HT-29 (cell line): Measurements from ENCODE around the gene MELTF. TPM values are rescaled to one million over a fixed set of nuclear protein-coding genes. Genes with fewer than 3 reads are reported as not detected.

Source experiments
- DNase-seq: peaks from one replicate; pipeline ENCODE4 v3.0.0-alpha.2; 2015; ENCODE audit warnings: low spot score
- total RNA-seq: library from RNA; depleted of rRNA; stranded (reverse); fragments of >200 nt; shearing (Covaris generic); gene quantifications from 2 replicates; pipeline ENCODE4 v1.2.3, GENCODE V29; 2014

The MELTF gene
- total RNA-seq, 1 experiment from 2014 or later: 4.1 TPM

DNA sequence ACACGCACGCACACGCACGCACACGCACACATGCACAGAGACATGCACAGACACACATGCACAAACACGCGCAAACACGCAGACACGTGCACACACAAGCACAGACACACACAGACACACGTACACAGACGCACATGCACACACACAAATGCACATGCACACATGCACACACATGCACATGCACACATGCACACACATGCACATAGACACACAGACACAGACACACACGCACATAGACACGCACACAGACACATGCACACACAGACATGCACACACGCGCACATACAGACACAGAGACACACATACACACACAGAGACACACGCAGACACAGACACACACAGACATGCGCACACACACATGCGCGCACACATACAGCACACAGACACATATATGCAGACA lies 34.6 kb downstream of the MELTF start:
- no peak for DNase-seq

DNA sequence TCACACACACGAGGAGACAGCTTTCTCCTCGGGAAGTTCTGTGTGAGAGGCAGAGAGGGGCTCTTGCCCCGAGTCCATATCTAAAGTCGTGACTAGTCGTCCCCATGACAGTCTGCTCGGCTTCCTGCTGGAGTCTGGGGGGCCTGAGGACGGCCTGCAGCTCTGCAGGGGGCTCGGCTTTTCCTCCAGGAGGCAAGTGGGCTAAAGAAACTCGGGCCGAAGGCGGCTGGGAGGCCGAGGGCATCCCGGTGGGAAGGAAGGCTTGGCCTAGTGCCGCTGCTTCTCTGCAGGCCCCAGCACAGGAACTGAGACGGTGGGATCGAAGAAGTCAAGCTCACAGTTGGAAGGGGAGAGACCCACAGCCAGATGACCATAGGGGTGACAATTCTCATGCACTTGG lies 35.6 kb downstream of the MELTF start:
- DNase-seq: no peak

DNA sequence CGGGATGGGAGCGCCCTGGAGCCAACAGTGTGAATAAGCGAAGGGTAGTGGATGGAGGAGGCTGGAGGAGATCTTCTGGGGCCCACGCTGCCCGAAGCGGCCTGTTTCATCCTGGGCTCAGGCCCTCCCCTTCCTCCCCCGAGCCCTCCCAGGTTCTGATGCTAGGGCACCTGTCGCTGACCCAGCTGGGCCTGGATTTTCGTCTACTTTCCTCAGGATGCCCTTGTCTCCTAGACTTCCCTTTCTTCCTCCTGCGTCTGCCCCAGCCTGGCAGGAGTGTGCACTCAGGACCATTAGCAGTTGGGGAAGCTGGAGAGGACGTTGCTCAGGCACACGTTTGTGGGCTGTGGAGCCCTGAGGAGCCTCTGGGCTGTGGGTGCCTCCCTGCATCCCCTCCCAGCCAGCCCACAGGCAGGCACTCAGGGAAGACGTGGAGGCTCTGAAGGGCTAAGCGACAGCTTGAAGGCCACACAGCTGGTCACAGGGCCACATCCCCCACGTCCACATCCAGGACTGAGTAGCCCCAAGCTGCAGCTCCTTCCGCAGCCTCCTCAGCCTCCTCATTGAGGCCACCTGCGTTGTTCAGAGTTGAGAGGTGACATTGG lies 37.1 kb downstream of the MELTF start:
- DNase-seq: no peak

DNA sequence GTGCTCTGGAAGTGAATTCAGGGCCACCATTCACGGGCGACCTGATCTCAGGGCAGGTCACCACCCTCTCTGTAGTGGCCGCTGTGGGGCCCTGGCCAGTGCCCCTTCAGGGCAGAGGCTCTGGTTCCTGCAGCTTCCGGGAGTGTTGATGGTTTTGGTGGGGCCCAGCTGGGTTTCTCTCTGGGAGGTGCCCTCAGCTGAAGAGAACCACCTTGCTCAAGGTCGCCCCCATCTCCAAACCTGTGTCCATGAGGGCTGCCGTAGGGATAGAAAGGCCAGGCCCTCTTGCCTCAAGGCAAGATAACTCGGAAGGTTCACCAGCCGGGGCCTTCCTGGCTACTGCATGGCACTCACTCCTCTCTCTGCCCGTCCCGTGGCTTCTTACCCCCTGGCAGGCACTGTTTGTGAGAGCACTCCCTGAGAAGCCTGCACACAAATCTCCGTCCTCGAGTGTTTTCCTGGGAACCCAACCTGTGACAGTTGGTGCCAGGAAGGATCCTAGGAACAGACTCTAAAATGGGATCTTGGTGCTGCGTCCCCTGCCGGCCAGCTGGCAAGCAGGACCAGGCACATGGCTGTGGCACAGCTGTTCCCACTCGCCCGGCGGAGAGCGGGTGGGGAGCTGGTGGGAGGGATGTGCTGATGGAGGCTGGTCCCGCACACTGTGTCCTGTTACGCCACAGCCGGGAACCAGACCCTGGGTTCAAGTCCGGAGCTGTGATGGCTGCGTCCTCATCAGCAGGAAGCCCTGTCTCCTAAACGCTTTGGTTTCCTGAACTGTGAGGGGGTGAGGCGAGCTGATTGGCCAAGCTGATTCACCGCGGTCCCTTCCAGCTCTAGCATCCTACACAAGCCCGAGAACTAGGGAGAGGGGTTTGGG lies 37.8 kb downstream of the MELTF start:
- DNase-seq: no peak

DNA sequence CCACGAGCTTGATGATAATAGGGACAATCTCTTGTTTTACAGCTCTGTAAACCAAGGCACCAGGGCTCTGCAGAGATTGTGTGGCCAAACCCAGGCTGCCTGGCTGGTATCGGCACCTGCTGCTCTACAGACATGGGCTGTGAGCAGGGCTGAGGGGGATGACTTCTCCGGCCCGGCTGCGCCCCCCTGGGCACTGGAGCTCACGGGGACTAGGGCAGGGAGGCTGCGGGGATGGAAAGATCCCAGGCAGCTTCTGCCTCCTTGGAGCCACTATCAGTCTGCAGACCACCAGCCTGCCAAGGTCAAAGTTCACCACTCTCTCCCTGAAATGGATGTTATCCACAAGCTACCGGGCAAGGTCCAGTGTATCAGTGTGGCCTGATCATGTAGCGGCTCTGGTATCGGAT lies 39.0 kb downstream of the MELTF start:
- no peak for DNase-seq

DNA sequence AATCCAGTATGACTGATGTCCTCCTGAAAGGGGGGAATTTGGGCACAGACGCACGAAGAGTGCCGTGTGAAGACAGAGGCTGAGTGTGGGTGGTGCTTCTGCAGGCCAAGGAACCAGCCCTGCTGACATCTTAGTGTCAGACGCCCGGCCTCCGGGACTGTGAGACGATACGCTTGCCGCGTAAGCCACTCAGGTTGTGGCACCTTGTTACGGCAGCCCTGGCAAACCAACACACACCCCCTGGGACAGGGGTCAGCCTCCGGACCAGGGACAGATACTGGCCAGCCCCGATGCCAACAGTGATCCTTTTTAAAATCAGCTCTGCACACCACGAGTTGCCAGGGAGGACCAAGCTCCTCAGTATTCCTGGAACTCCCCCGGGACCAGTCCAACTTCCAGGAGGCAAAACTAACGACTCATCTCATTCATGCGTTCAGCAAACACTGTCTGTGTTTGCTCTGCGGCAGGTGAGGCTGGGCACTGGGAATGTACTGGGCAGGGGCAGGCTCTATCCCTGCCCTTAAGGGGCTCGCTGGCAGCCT lies 39.8 kb downstream of the MELTF start:
- DNase-seq: no peak

DNA sequence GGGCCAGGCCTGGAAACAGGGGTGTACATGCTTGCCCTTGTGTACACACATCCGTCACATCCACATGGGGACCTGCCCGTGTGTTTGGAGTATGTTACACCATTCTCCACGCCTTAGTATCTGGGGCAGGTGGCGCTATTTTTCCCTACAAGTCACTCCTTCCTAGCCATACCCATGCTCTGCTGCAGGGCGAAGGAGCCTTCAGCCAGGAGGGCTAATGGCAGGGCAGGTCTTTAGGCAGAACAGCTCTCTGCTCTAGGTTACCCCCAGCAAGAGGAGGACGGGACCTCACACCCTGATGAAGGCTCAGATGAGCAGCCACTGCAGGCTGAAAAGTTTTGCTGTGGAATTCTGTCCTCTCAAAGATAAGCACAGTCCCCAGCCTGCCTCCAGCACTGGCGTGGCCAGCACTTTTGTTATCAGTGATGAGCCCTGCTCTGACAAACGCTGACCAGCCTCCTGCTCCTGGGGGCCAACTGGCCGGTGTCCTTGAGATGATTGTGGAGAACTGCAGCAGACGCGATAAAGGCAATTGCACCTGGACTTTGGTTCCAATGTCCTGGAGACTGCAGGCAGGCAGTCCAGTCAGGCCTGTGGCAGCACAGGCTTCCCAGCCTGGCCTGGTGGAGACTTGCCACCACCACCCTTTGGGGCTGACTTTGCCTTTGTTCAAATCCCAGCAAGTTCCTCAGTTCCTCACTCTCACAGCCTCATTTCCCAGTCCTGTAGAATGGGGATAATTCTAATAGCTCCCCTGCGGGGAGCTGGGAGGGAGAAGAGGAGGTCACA lies 41.2 kb downstream of the MELTF start:
- peak; percentile 38 for DNase-seq

DNA sequence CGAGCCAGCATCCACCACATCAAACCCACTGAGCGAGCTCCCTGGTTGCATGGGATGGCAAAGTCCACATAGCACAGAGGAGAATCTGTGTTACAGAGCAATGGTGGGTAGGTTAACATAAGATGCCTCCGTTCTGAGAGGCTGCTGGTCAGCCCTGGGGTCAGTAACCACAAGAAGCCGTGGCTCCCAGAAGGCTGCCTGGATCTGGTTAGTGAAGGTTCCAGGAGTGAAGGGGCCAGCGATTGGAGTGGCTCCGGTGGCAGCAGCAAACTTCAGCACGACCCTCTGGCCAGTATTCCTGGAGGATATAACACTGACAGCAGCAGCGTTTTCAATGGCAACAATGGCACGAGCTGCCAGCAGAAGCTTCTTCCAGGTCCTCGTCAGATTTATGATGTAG lies 42.6 kb downstream of the MELTF start:
- no peak for DNase-seq

DNA sequence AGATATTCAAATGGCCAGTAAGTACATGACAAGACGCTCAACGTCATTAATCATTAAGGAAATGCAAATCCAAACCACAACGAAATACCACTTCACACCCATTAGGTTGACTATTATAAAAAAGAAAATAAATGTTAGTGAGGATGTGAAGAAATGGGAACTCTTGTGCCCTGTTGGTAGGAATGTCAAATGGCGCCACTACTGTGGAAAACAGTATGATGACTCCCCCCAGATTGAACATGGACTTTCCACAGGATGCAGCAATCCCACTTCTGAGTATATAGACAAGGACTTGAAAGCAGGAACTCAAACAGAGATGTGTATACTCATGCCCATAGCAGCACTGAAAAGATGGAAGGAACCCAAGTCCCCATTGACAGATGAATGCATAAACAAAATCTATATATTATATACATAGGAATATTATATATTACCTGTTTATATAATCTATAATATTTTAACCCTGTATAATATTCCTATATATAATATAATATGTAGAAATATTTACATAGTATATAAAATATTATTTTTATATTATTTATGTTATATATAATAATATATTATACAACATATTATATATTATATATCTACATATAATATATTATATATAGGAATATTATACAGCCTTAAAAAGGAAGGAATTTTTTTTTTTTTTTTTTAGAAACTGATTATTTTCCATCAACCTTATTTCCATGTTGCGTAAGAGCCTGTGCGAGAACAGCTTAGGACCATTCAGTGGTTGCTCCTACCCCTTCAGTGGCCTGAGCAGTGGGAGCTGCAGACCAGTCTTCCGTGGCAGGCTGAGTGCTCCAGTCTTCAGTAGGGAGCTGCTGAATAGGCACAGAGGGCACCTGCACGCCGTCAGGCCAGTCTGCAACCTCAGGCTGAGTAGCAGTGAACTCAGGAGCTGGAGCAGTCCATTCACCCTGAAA lies 43.4 kb downstream of the MELTF start:
- no peak for DNase-seq

DNA sequence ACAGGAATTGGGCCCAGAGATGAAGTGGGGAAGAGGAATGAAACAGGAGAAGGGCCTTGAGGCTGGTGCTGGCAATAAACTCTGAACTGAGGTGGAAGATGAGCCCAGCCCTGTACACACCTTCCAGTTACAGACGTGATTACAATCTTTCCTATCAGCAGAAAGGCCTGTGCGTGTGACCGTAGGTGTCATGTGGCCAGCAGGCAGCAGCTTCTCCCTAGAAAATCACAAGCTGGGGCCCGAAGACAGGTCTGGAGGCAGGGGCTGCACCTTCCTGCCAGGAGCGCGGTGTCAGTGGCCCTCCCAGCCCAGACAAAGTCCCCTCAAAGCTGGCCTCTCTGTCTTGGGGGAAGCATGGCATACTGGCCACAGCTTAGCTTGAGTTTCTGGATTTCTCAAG lies 44.3 kb downstream of the MELTF start:
- no peak for DNase-seq

DNA sequence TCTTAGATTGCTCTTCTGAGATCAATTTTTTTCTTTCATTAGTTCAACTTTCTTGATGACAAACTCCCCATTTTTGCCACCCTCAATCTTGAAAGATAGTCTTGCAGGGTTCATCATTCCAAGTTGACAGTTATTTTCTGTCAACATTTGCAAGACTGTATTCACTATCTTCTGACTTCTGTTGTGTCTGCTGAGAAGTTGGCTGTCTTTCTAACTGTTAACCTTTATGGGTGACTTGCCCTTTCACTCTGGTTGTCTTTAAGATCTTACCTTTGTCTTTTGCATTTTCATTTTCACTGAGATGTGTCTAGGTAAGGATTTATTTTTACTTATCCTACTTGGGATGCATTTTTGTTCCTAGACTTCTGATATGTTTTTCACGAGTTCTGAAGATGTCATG lies 46.4 kb downstream of the MELTF start:
- no peak for DNase-seq

DNA sequence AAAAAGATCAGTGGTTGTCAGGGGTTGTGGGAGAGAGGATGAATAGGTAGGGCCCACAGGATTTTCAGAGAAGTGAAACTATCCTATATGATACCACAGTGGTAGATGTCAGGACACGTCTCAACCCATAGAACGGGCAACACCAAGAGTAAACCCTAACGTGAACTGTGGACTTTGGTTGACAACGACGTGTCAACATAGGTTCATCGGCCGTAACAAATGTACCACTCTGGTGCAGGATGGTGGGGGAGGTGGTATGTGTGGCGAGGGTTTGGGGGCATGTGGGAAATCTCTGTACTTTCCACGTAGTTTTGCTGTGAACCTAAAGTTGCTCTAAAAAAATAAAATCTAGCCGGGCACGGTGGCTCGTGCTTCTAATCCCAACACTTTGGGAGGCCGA lies 48.0 kb downstream of the MELTF start:
- no peak for DNase-seq

DNA sequence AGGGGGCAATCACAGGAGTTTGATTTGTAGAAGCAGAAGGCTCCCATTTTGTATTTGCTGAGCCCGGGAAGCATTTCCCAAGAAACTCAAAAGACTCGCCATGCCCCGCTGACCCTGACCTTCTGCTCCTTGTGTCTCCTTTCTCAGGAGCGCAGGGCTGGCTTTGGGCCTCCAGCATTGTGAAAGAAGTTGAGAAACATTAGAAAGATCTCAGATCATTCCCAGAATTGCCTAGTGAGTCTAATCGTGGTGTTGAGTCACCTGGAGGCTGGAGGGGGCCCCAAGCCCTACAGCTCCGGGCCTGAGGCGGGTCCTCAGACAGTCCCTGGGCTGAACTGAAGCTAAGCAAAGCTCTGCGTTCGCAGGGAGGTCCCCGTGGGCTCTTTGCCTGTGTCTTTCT lies 50.1 kb downstream of the MELTF start:
- DNase-seq: no peak

DNA sequence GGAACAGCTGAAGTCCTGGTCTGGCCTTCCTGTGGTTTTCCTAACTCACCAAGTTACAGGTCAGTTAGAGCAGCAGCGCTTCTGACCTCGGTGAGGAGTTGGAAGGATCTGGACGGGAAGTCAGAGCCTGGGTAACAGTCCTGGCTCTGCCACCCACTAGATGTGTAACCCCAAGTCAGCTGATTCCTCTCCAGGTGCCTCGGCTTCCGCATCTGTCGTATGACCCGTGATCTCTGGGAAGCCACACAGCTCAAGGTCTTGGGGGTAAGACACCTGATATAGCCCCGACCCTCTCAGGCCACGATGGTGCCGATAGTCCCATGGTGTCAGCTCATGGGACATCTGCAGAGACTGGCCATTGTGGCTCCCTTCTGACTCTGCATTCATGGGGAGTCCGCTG lies 52.7 kb downstream of the MELTF start:
- no peak for DNase-seq

DNA sequence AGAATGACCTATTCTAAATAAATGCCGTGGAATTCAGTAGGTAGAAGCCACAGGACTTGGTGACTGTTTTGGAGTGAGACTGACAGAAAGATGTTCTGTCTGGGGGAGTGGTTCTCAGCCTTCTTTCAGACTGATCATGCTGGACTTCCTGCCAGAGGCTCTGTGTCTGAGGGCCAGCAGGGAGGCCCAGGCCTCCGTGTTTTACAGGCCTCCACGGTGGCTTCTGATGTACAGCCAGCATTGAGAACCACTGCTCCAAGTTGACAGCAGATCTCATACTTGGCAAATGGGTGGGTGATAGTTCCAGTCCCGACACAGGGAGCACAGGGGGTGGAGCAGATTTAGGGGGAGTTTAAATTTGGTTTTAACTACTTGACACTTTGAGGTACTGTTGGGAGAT lies 54.3 kb downstream of the MELTF start:
- no peak for DNase-seq

DNA sequence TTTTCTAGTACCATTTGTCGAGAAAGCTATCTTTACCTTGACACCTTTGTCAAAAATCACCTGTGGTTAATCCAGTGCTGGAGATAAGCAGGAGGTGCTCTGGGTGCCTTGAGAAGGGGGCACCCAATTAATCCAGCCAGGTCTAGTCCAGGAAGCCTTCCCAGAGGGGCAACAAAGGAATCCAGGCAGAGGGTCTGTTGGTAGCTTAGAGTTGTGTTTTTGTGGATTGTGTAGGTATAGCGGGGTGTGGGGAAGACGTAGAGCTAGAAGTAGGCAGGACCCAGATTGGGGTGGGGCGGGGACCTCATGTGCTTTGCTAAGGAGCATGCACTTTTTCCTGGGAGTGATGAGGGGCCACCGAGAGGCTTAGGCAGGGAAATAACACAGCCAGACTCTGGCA lies 55.0 kb downstream of the MELTF start:
- no peak for DNase-seq

DNA sequence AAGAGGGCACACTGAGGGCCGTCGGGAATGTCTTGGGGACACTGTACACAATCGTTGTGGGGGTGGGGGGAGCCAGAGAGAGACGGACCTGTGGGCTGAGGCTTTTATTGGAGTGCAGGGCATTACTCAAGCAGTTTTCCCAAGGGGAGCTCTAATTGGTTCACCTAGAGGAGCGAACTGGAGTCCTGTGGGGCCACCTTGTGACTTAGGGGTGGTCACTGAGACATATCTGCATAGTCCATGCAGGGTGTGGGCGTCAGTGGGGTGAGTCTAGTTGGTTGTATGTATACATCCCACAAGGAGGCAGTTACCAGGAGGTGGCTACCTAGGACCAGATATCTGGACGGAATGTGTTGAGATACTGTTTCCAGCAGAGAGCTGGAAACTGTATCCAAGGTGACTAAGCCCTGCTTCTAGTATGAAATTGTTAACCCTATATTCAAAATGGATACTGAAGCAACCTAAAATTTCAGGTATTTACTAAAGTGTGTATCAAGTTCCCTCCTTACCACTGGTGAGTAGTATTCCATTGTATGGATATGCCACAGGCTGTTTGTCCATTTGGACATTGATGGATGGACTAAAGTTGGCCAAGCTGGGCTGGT lies 58.4 kb downstream of the MELTF start:
- no peak for DNase-seq

DNA sequence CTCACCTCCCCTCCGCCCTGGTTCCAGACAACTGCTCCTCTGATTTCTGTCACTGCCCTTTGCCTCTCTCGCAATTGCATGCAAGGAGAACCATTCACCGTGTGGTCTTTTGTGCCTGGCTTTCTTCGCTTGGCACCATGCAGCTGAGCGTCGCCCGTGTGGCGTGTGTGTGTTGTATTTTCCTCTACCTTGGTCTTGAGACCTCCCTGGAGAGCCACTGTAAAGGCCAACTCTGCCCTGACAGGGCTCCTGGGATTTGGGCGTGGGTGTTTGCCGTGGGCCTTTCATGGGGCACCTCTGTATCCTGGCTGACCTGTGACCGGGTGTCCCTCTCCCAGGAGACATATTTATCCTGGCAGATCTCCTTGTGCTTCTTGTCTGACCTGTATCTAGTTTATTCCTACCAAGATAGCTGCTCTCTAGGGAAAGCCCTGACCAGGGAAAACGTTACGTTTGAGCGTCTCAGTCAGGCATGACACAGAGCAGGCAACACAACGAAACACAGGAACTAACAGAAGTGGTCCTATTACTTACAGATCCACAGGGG lies 59.0 kb downstream of the MELTF start:
- no peak for DNase-seq

DNA sequence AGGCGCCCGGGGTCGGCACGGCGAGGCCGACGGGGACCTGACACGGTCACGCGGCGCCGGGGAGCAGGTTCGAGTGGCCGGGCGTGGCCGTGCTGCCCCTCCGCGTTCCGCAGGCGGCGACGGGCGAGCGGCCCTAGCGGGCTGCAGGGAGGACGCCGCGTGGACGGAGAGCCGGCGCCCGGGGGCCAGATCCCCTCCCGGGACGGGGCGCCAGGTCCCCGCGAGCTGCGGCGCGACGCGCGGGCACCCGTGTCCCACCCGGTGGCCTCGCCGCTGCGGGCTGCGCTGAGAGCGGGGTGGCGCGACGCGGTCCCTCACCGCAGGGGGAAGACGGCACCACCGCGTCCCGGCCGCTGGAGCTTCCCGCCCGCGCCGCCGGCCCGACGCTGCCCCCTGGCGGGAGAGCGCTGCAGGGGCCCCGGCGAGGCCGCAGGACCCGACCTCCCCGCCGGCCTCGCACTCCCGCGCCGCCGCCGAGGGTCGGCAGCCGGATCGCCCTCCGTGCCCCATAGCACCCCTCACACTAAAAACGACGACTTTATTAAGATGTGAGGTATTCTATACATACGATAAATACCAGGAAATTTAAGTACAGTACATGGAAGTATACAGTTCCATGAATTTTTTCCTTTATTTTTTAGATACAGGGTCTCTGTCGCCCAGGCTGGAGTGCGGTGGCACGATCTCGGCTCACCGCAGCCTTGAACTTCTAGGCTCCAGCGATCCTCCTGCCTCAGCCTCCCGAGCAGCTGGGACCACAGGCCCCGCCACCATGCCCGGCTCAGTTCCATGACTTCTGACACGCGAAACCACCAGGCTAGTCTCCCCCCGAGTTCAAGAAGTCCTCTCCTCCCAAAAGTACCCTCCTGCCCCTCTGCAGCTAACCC lies 59.7 kb downstream of the MELTF start:
- peak; percentile 64 for DNase-seq
